ENCODE measurements around the gene POGLUT3.
A peak's percentile ranks its signal among the peaks of the same experiment; 100 is the strongest.

POGLUT3 gene

DNA sequence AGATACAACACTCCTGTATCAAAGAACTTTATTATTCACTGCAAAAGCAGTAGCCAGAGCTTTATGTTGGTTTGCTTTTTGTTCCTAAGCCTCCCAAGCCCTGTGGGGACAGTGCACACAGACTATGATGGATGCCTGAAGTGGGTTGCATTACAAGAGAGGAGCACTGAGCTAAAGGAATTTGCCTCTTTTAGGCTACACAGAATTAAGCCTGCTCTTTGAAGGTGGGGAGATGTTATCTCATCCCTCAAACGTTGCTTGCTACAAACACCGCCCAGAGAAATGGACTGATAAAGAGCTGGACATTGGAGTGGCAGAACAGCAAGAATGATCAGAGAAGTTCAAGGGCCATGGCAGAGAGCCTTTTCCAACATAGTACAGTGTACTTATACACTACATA lies 2.5 kb upstream of the POGLUT3 start:
- no peak for DNase-seq (ENCODE audit: low read depth)

DNA sequence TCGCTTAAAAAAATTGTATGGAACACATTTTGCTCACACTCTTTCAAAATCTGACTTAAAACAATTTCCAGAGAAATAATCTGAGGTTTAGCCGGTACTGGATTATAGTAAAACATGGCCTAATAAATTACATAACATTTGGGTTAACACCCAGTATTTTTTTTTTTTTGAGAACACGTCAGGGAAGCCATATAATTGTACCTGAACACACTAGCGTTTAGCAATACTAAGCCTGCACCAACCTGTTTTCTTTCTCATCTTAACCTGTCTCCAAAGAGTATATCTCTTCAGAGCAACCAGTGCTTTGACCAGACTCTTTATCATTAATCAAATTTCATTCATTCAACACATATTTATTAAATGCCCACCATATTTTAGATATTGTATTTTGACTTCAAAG lies 2.0 kb upstream of the POGLUT3 start:
- DNase-seq (ENCODE audit: low read depth), result no peak

DNA sequence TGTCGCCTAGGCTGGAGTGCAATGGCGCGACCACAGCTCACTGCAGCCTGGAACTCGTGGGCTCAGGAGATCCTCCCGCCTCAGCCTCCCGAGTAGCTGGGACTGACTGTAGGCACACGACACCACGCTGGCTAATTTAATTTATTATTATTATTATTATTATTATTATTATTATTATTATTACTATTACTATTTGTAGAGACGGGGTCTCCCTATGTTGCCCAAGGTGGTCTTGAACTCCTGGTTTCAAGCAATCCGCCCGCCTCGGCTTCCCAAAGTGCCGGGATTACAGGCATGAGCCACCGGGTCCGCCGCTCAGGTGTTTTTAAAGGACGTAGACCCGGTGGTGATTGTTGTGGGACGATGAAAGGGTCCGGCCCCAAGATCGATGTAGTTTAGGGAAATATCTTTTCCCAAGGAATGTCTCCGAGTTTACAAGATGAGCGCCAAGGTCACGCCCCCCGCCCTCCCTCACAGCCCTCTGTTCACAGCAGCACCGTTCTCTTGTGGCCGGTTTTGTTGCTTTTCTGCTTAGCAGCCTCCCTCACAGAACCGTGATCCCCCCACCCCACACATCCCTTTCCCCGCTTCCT lies 728 bp upstream of the POGLUT3 start:
- no peak for DNase-seq (ENCODE audit: low read depth)

DNA sequence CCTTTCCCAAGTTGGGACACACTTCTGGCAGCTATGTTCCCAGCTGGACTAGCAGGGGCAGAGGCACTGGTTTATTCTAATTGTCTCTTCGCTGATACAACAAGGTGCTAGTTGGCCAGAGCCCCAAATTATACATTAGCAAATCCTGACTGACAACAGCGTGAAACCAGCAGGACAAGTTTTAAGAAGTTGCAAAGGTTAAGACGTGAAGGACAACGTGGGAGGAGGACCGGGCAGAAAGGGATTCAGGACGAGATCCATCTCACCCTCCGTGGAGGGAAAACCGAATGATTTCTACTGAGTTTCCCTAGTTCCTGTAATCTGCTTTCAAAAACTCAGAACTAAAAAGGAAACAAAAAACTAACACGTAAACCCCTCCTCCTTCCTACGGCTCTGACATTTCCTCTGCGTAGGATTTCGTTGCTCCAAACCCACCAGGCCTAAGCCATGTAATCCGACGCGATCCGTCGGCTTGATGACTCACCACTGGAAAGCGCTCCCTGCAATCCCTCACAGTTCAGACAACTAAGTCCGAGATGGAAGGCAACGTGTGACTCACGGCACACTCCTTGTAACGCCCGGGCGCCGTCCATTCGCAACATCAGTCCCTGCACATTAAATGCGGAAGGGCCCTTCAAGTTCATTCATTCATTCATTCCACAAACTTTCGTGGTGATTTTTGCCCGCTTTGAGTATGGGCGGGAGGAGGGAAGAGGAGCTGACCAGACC lies 703 bp downstream of the POGLUT3 start:
- DNase-seq (ENCODE audit: low read depth), result peak; percentile 99

DNA sequence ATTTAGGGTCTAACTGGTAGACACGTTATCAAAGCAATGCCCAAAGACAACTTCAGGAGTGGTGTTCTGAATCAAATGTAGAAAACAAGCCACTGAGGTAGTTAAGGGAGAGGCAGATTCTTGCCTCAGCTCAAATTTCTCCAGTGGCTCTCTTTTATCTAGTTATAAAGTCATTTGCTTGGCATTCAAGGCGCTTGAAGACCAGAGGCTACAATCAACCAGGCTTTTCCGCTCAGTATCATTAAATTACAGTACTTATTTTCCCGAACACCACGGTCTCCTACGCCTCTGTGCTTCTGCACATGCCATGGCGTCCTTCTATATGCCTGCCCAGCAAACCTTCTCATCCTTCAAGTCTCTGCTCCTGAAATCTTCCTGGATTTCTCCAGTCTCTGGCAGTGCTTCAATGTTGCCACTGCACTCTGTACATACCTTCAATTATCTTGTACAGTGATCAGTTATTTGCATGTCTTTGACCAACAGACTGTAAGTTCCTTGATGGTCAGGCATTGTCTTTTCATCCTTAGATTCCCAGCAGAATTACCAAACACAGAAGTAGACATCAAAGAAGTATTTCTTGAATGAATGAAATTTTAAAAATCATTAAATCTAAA lies 1.4 kb downstream of the POGLUT3 start:
- peak; percentile 34 for DNase-seq (ENCODE audit: low read depth)

DNA sequence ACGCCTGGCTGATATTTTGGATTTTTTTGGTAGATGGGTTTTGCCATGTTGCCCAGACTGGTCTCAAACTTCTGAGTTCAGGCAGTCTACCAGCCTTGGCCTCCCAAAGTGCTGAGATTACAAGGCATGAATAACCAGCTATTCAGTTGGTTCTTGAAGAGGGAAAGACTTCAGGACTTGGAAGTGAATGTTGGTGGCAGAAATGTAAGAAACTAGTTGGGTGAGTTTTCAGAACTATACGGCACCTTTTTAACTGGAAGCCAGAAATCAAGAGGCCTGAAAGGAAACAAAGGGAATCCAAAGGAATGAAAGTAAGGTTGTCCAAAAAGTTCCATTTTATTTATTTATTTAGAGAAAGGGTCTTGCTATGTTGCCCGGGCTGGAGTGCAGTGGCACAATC lies 2.9 kb downstream of the POGLUT3 start:
- DNase-seq (ENCODE audit: low read depth), result no peak

DNA sequence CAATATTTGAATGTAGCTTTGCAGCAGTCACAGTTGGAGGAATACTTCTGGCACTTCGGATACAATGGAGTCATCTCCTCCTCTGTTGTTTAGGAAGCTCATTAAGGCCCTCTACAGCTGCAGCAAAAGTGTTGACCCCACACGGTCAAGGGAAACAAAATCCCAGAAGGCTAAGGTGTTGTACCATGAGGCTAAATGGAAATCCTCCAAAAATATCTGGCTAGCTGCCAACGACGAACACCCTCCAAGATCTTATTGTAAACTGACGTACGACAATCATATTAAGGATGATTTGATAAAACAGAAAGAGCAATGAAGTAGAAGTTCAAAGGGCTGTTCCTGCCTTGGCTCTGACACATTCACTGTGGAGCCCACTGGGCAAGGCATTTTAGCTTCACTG lies 4.0 kb downstream of the POGLUT3 start:
- no peak for DNase-seq (ENCODE audit: low read depth)

DNA sequence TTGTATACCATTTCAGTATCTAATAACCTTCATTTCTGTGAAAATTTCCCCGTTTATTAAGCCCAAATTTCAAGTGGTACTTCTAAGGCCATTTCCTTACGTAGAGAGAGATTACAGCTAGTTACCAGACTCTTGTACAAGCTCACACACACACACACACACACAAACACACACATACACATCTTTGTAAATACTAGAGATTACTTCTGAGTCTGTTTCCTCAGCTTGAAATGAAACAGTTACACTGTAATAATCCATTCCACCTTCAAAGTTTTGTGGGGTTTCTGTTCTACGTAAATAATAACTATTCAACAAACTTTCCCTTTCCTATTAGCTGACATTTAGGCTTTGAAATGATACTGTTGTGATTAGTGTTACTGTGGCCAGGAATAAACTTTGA lies 6.2 kb downstream of the POGLUT3 start:
- no peak for DNase-seq (ENCODE audit: low read depth)

DNA sequence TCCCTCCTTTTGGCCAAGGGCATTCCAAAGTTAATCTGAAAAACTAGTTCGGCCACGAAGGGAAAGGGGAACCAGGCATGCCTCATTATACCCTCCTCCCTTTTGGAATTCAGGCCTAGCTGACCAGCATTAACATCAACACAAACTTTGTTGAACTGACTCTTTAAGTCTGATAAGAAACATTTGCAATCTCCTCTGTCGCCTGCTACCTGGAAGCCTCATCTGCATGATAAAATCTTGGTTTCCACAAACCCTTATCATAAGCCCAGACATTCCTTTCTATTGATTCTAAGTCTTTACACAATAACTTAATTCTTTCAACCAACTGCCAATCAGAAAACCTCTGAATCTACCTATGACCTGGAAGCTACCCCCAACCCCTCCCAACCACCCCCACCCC lies 11.4 kb downstream of the POGLUT3 start:
- DNase-seq (ENCODE audit: low read depth), result no peak

DNA sequence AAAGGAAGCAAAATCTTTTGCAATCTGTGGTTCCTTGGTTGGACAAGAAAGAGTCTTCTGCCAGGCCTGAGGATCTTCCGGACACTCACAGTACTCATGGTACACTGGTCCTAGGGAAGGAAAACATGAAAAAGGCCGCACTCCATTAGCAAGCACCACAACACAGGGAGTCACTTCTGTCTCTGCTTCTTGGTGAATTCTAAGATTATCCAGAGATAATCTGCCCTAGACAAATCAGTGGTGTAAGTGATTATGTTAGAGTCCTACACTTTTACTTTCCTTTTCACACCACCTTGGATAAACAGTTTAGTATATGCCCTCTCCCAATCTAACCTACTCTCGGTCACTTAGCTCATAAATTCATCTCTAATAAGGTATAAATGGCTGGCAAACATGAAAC lies 11.9 kb downstream of the POGLUT3 start:
- no peak for DNase-seq (ENCODE audit: low read depth)

DNA sequence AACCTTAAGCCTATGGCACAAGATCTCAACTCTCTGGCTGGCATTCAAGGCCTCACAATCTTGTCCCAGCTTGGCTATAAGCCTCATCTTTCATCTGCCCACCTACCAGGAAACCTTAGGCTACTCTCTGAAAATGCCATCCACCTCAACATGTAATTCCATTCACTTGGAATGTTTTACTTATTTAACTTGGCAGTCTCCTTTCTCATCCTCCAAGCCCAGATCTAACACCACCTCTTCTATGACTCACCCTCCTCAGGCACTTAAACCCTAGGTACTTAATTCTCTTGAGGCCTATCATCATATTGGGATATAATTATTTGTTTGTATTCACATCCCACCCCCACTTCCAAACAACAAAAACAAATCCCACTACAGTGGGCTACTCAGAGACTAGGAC lies 15.0 kb downstream of the POGLUT3 start:
- peak; percentile 46 for DNase-seq (ENCODE audit: low read depth)

DNA sequence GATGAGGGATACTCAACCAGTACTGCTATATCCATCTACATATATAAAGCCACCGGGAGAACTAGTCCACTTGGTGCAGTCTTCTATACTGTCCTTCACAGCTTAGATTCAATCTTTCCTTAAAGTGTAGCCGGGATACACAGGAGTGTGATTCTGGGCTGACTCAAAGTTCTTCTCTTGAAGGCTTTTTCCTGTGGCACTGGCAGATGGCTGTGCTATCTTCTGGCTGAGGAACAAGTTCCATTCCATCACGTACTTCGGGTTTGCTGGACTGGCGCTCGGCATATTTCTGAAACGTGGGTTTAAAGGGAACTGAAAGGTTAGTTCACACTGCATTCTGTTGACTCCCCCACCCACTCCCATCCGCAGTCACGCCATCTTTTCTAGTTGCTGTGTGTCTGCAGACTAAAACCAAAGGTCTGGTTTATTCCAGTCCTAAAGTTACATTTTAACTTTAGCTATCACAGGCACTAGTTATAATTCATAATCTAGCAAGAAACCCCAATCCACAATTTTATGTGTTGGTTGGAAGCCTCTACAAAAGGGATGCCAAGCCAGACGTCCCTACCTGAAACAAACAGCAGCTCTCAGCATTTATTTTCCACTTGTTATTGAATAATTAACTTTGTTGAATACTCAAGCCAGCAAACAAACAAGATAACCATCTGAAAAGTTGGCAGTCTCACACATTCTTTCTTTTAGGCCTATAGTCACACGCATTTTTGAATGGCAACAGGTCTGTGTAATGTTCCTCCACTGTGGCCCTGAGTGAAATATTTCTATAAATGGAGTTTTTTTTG lies 23.3 kb downstream of the POGLUT3 start:
- DNase-seq (ENCODE audit: low read depth), result no peak

DNA sequence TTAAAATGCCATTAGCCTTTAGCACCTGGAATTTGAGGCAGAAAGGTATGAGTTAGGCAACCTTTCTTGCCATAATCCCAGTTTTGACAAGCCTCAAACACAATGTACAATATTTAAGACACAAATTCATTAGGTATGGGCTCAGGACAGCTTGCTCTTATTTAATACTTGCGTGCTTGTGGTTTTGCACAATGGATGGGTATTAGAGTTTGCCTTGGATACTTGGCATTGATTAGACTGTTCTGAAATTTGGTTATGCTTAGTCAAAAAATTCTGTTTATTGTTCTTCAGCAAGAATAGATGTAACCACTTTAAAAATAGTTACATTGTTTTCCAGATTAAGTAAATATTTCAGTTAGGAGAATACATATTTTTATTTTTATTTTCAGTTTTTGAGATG lies 25.5 kb downstream of the POGLUT3 start:
- DNase-seq (ENCODE audit: low read depth), result no peak

DNA sequence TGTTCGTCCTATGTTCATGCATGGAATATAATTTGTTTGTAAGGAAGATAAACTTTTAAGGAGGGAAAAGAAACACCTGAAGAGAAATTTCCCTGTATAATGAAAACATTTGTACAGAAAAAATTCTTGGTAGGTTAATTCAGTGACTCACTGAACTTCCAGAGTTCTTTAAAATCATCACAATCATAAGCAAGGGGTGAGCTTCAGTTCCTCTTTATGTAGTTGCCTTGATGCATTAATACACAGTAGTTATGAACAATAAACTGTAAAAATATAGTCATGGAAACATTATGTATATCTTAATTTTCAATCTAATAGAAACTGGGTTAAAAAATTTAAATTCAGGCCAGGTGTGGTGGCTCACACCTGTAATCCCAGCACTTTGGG lies 29.7 kb downstream of the POGLUT3 start:
- DNase-seq (ENCODE audit: low read depth), result no peak

DNA sequence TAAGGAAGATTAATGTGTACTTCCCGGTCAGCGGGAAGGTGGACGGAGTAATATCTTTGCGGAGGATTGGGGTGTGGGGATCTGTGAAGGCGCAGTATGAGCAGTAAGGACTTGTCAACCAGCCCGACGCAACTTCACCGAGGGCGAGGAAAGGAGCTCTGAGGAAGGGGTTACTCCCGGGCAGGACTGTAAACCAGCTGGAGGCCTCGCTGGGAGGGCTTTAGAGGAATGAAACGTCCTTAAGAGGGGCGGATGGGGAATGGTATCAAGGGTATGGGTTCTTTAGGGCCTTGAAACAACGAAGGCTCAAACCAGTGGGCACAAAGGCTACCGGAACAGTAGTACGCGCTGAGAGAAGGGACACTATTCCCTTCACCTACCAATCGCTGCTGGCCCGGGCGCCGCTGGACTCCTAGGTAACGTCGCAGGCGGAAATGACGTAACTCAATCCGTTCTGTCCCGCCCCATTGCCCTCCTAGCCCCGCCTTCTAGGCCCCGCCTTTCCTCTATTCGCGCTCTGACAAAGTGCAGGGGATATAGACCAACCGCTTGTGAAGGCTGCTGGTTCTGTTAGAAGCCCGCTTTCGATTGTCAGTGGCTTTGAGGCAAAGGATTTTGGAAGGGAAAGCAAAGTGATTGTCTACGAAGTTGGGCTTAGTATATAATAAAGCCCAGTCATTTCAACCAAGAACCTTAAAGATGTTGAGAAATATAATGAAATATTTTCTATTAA lies 30.9 kb downstream of the POGLUT3 start, which contains the start of gene C11orf65:
TSS of gene C11orf65 (minus strand) at position 439 of the 733 bp plus-strand sequence. CDS start 5,970 bp downstream, outside the sequence.
- DNase-seq (ENCODE audit: low read depth), result peak; percentile 97

DNA sequence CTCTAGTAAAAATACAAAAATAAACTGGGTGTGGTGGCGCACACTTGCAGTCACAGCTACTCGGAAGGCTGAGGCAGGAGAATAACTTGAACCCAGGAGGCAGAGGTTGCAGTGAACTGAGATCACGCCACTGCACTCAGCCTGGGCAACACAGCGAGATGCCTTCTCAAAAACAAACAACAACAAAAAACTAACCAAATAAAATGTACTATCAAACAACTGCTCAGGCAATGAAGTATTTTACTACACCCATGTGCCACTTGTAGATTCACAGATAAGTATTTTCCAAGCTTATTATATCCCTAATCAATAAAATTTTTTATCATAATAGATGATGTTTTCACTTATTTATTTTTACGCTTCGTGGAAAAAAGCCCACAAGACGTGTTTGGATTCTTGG lies 31.8 kb downstream of the POGLUT3 start:
- DNase-seq (ENCODE audit: low read depth), result no peak

DNA sequence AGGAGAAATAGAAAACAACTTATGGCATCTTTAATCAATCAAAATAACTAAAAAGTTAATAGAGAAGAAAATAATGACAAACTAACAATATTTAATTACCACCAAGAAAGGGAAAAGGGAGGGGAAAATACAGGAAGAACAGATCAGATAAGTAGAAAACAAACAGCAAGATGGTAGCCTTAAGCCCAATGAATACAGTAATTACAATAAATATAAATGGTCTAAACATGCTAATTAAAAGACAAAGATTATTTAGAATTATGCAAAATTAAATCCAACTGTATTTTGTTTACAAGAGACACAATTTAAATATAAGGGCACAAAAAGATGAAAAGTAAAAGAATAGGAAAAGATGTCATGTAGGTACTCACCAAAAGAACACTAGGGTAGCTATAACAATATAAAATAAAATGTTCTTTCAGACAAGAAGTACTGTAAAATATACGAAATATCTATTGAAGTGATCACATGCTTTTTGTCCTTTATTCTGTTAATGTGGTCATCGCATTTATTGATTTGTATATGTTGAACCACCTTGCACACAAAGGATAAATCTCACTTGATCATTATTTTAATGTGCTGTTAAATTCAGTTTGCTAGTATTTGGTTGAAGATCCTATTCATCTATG lies 44.9 kb downstream of the POGLUT3 start:
- DNase-seq (ENCODE audit: low read depth), result no peak

Measured in EH (cell line).